Keratinocyte (primary cell): Measurements from ENCODE around the gene MERTK. TPM values are rescaled to one million over a fixed set of nuclear protein-coding genes. Genes with fewer than 3 reads are reported as not detected.

Source experiments
- DNase-seq: peaks from one replicate; pipeline ENCODE4 v3.0.0-alpha.2; 2011; ENCODE audit warnings: low read depth, missing footprints, low spot score
- FAIRE-seq: peaks from 2 replicates; lab custom pipeline; 2011; peaks lifted over from hg19 to GRCh38; lab: Jason Lieb, UNC
- H2AFZ ChIP-seq: 2 replicates; pipeline ENCODE4 v1.6.0; 2012; ENCODE audit warnings: low read length, control low read depth, inconsistent platforms; ENCODE audit not compliant: control insufficient read depth
- H3K27ac ChIP-seq: 2 replicates; pipeline ENCODE4 v1.5.1; 2011; ENCODE audit warnings: low read length; ENCODE audit not compliant: control insufficient read depth, insufficient read depth
- H3K27me3 ChIP-seq: 3 replicates; pipeline ENCODE4 v1.6.0; 2011; ENCODE audit warnings: low read length; ENCODE audit not compliant: control insufficient read depth, insufficient read depth; ENCODE audit errors: extremely low read depth
- H3K36me3 ChIP-seq, 2 experiments: 2 replicates in 1 of 2; 3 replicates in 1 of 2; pipeline ENCODE4 v1.5.1; 2011; ENCODE audit warnings: low read length in 2 of 2, mild to moderate bottlenecking in 1 of 2; ENCODE audit not compliant: control insufficient read depth in 2 of 2, insufficient read depth in 2 of 2; ENCODE audit errors: extremely low read depth in 1 of 2
- H3K4me1 ChIP-seq: 3 replicates; pipeline ENCODE4 v1.5.1; 2011; ENCODE audit warnings: low read length; ENCODE audit not compliant: control insufficient read depth, insufficient read depth; ENCODE audit errors: extremely low read depth
- H3K4me2 ChIP-seq: 3 replicates; pipeline ENCODE4 v1.6.0; 2011; ENCODE audit warnings: low read depth, low read length; ENCODE audit not compliant: control insufficient read depth, insufficient read depth; ENCODE audit errors: extremely low read depth
- H3K4me3 ChIP-seq, 3 experiments: fragments of 200-600 bp in 1 of 3; sonication (generic) in 1 of 3; 2 replicates in 2 of 3; 3 replicates in 1 of 3; pipeline ENCODE4 v1.5.1; 2011 to 2016; ENCODE audit warnings: low read length in 3 of 3, mild to moderate bottlenecking in 3 of 3, control low read depth in 2 of 3, inconsistent platforms in 1 of 3, low read depth in 1 of 3, mixed read lengths in 1 of 3, mixed run types in 1 of 3, moderate library complexity in 1 of 3; ENCODE audit not compliant: control insufficient read depth in 2 of 3, insufficient read depth in 2 of 3; ENCODE audit errors: extremely low read depth in 1 of 3
- H3K79me2 ChIP-seq: 2 replicates; pipeline ENCODE4 v1.6.0; 2012; ENCODE audit warnings: low read length; ENCODE audit not compliant: control insufficient read depth, insufficient read depth
- H3K9ac ChIP-seq: 3 replicates; pipeline ENCODE4 v1.6.0; 2011; ENCODE audit warnings: low read length; ENCODE audit not compliant: control insufficient read depth, insufficient read depth; ENCODE audit errors: extremely low read depth
- H3K9me1 ChIP-seq: 3 replicates; pipeline ENCODE4 v1.6.0; 2011; ENCODE audit warnings: low read length; ENCODE audit not compliant: control insufficient read depth, insufficient read depth; ENCODE audit errors: extremely low read depth
- H3K9me3 ChIP-seq: 2 replicates; pipeline ENCODE4 v1.5.1; 2012; ENCODE audit warnings: low read depth, low read length; ENCODE audit not compliant: control insufficient read depth
- H4K20me1 ChIP-seq: 3 replicates; pipeline ENCODE4 v1.6.0; 2011; ENCODE audit warnings: low read length; ENCODE audit not compliant: control insufficient read depth, insufficient read depth; ENCODE audit errors: extremely low read depth
- EZH2 ChIP-seq: IDR thresholded peaks from one replicate; pipeline ENCODE4 v1.6.1; 2012; ENCODE audit warnings: inconsistent platforms, mild to moderate bottlenecking, low read length, moderate library complexity
- dilution Hi-C: fragments of 300-500 bp; cut with MboI; formaldehyde crosslinking; loops from one replicate; pipeline ENCODE4 v1.7.0; 2020; ENCODE audit warnings: low sequenced_read_pairs; ENCODE audit not compliant: extremely low pct_ligation_motif_present
- polyA plus RNA-seq, 5 experiments: library from polyadenylated mRNA; depleted of rRNA in 3 of 5; stranded (reverse) in 3 of 5; stranded (forward) in 1 of 5; unstranded in 1 of 5; fragments of >200 nt; gene quantifications; 1 replicate in 1 of 5; 2 replicates in 3 of 5; 3 replicates in 1 of 5; pipeline versions ENCODE4 v1.2.1 to v1.2.3, GENCODE V29; 2011 to 2012; ENCODE audit warnings: missing spikeins in 2 of 5, low read depth in 1 of 5, low replicate concordance in 1 of 5
- TF ChIP-seq, protein P1 (sequence below), 3 experiments: IDR thresholded peaks in 1 of 3; conservative IDR thresholded peaks in 1 of 3; optimal IDR thresholded peaks in 1 of 3; 2 replicates in 2 of 3; 3 replicates in 1 of 3; pipeline versions ENCODE3 to v1.5.1; 2011; ENCODE audit warnings: low read length in 3 of 3, mild to moderate bottlenecking in 3 of 3, moderate library complexity in 2 of 3, control low read depth in 1 of 3, inconsistent platforms in 1 of 3; ENCODE audit not compliant: insufficient read depth in 2 of 3; ENCODE audit errors: extremely low read depth in 1 of 3

The MERTK gene
- polyA plus RNA-seq, 1 donor (not counting 4 experiments of a cell fraction or from before 2014, with no cell fraction given), result 0.14 TPM

- H3K9me1 ChIP-seq, result no peaks in the 10 kb centered on the region
- H3K9ac ChIP-seq, result no peak overlapping the region
- dilution Hi-C loops, result no loop called here
- no peak overlapping the region for H3K4me3 ChIP-seq
- FAIRE-seq, result no peak
- DNase-seq, result no peak
- no peak for TF ChIP-seq EZH2
- TF ChIP-seq, protein P1, sequence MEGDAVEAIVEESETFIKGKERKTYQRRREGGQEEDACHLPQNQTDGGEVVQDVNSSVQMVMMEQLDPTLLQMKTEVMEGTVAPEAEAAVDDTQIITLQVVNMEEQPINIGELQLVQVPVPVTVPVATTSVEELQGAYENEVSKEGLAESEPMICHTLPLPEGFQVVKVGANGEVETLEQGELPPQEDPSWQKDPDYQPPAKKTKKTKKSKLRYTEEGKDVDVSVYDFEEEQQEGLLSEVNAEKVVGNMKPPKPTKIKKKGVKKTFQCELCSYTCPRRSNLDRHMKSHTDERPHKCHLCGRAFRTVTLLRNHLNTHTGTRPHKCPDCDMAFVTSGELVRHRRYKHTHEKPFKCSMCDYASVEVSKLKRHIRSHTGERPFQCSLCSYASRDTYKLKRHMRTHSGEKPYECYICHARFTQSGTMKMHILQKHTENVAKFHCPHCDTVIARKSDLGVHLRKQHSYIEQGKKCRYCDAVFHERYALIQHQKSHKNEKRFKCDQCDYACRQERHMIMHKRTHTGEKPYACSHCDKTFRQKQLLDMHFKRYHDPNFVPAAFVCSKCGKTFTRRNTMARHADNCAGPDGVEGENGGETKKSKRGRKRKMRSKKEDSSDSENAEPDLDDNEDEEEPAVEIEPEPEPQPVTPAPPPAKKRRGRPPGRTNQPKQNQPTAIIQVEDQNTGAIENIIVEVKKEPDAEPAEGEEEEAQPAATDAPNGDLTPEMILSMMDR (optimal IDR thresholded peaks at IDR 0.05 in 1 of 3, IDR thresholded peaks at IDR 0.05 in 1 of 3, conservative IDR thresholded peaks at IDR 0.05 in 1 of 3; ENCODE audit: extremely low read depth in 1 of 3, insufficient read depth in 2 of 3, low read length in 3 of 3), result no peak
- no peaks in the 10 kb centered on the region for H3K79me2 ChIP-seq
- no peaks in the 10 kb centered on the region for H3K36me3 ChIP-seq
- H3K4me1 ChIP-seq, result peaks cover 16% of the 10 kb centered on the region
- H3K9me3 ChIP-seq, result no peaks in the 10 kb centered on the region
- H3K27ac ChIP-seq, result no peak overlapping the region
- no peak overlapping the region for H3K4me2 ChIP-seq
- H3K27me3 ChIP-seq, result peaks cover 29% of the 10 kb centered on the region
- no peaks in the 10 kb centered on the region for H4K20me1 ChIP-seq
- no peak overlapping the region for H2AFZ ChIP-seq
Measured at GRCh38 chr2:111896024-111896423, 2.4 kb upstream of the MERTK start.

DNA sequence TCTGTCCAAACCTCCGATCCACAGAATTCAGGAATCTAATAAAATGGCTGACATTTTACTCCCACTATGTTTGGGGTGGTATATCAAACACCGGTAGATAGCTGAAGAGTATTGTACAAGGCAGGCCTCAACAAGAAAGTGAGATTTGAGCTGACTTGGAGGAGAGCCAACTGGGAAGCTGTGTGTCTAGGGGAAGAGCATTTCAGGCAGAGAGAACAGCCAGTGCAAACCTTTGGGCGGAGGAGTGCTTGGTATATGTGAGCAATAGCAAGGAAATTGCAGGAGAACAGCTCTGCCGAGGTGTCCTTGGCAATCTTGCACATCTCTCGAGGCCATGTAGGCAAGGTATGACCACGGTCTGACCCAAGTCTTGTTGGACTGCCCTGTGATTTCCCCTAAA, 1.8 kb upstream of the MERTK start:
- H3K9me3 ChIP-seq, result no peaks in the 10 kb centered on the region
- peak; percentile 72 for FAIRE-seq

More for the DNA sequence above, 1.8 kb upstream of the MERTK start:
- Histone ChIP-seq H3K4me1 (peaks cover 16% of the 10 kb centered on the region), H2AFZ (no peak overlapping the region), H3K27ac (no peak overlapping the region), H3K79me2 (no peaks in the 10 kb centered on the region), H3K27me3 (peaks cover 29% of the 10 kb centered on the region), H3K4me2 (no peak overlapping the region), H3K4me3 (no peak overlapping the region), H3K9me1 (no peaks in the 10 kb centered on the region), H3K9ac (no peak overlapping the region), H3K36me3 (no peaks in the 10 kb centered on the region), H4K20me1 (no peaks in the 10 kb centered on the region)
- TF ChIP-seq, protein P1 (optimal IDR thresholded peaks at IDR 0.05 in 1 of 3, IDR thresholded peaks at IDR 0.05 in 1 of 3, conservative IDR thresholded peaks at IDR 0.05 in 1 of 3; ENCODE audit: extremely low read depth in 1 of 3, insufficient read depth in 2 of 3, low read length in 3 of 3), result no peak
- no peak for TF ChIP-seq EZH2
- DNase-seq, result no peak
- dilution Hi-C loops, result no loop called here
